GM12864 (cell line): ENCODE data around the gene SCMH1.

Source experiments
- DNase-seq: peaks from one replicate; pipeline ENCODE4 v3.0.0-alpha.2; 2011; ENCODE audit warnings: low read depth
- H3K4me3 ChIP-seq: 2 replicates; pipeline ENCODE4 v1.5.1; 2011; ENCODE audit warnings: mild to moderate bottlenecking, low read depth, low read length, control low read depth
- TF ChIP-seq, protein P1 (sequence below): IDR thresholded peaks from 2 replicates; pipeline ENCODE4 v1.5.1; 2011; ENCODE audit warnings: low read depth, mild to moderate bottlenecking, moderate library complexity, low read length, control low read depth, inconsistent platforms; ENCODE audit errors: missing control alignments

Gene SCMH1

DNA sequence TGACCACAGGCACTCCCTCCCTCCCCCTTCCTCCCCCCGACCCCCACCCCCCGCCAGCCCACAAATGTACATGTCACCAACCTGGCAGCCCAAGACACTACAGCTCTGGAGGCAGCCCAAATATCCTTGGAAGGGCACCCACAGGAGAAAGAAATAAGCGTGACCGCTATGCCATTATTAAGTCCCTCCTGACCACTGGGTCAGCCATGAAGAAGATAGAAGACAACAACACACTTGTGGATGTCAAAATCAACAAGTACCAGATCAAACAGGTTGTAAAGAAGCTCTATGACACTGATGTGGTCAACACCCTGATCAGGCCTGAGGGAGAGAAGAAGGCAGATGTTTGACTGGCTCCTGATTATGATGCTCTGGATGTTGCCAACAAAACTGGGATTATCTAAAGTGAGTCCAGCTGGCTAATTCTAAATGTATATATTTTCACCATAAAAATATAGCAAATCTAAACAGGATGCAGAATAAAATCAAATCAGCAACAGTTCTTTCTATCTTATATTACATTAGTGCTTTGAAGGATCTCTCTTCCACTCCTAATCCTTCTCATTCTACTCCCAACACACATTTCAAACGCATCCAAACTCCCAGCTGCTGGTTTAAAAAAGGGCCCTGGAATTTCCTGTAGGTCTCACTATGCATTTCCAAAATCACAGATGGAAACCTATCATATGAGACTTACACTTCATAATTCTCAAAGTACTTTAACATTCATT, 143.2 kb downstream of the SCMH1 start:
- H3K4me3 ChIP-seq = no peak overlapping the region
- TF ChIP-seq, protein P1, sequence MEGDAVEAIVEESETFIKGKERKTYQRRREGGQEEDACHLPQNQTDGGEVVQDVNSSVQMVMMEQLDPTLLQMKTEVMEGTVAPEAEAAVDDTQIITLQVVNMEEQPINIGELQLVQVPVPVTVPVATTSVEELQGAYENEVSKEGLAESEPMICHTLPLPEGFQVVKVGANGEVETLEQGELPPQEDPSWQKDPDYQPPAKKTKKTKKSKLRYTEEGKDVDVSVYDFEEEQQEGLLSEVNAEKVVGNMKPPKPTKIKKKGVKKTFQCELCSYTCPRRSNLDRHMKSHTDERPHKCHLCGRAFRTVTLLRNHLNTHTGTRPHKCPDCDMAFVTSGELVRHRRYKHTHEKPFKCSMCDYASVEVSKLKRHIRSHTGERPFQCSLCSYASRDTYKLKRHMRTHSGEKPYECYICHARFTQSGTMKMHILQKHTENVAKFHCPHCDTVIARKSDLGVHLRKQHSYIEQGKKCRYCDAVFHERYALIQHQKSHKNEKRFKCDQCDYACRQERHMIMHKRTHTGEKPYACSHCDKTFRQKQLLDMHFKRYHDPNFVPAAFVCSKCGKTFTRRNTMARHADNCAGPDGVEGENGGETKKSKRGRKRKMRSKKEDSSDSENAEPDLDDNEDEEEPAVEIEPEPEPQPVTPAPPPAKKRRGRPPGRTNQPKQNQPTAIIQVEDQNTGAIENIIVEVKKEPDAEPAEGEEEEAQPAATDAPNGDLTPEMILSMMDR = no peak
- DNase-seq = no peak

DNA sequence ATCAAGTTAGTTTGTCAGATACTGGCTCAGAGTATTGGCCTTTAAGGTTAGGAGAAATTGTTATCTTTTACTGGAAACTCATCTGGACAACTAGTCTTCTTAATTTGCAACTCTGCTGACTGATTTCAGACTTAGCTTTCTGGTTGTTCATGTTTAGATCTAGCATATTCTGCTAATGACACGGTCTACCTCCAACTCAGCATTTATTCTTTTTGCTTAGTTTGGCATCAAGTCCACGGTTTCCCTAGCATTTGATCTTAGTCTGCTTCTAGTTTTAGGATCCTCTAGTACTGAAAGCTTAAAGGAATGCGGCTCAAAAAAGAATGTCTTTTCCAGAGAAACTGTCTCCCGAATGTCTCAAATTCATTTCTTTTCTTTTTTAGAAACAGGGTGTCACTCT, 145.0 kb downstream of the SCMH1 start:
- no peak for DNase-seq
- TF ChIP-seq, protein P1 = no peak
- H3K4me3 ChIP-seq = no peak overlapping the region

DNA sequence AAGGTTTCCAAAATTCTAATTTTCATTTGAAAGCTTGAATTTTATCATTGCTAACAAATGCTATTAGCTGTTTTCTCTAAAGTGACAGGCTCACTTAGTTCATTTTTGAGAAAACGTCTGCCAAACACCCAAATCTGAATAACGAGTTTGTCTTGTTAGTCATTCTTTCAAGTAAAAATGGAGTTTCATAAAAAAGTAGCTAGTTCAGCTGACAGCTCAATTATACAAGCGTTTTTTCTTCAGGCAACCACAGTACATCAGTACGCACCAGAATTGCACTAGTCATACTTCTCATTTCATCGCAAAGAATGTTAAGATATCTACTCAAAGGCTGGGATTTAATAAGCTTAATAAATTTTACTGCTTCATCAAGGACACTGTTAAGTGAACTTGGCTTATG, 148.3 kb downstream of the SCMH1 start:
- TF ChIP-seq, protein P1 = no peak
- no peak for DNase-seq
- no peak overlapping the region for H3K4me3 ChIP-seq

DNA sequence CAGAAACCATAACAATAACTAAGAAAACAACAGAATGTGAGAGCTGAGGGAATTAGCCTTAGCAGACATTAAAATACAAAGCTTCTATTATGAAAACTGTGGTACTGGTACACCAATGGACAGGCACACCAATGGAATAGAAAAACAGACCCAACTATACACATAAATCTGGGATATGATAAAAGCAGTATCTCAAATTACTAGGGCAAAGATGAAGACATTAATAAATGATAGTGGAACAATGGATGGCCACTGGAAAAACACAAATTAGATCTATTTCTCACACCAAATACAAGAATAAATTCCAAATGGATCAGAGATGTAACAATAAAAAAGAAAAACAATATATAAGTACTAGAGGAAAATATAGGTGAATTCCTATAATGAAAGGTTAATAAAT, 155.2 kb downstream of the SCMH1 start:
- no peak for DNase-seq
- TF ChIP-seq, protein P1 = no peak
- no peak overlapping the region for H3K4me3 ChIP-seq

DNA sequence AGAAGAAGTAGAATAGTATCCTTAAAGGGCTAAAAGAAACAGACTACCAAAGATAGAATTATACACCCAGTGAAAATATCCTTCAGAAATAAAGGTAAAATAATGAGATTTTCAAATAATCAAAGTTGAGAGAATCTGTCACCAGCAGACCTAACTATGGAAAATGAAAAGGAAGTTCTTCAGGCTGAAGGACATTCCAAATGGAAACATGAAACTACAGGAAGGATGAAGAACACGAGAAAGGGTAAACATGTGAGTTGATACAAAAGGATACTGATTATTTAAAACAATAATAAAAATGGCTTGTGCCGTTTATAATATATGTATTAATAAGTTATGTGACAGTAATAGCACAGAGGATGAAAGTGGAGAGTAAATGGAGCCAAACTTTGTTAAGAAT, 163.5 kb downstream of the SCMH1 start:
- TF ChIP-seq, protein P1 = no peak
- no peak overlapping the region for H3K4me3 ChIP-seq
- no peak for DNase-seq

DNA sequence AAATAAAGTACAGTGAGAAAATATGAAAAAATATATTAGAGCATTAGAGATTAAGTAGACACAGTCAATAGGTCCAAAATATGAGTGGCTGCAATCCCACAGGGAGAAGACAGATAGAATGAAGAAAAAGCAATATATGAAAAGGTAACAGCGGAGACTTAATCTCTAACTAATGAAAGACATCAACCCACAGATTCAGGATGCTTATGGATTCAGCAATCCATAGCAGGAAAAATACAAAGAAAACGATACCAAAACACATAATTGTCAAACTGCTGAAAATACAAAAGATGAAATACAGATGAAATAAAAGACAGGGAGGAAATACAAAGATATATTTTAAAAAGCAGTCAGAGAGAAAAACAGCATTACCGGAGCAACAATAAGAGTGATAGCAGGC, 163.9 kb downstream of the SCMH1 start:
- H3K4me3 ChIP-seq = no peak overlapping the region
- TF ChIP-seq, protein P1 = no peak
- DNase-seq = no peak

DNA sequence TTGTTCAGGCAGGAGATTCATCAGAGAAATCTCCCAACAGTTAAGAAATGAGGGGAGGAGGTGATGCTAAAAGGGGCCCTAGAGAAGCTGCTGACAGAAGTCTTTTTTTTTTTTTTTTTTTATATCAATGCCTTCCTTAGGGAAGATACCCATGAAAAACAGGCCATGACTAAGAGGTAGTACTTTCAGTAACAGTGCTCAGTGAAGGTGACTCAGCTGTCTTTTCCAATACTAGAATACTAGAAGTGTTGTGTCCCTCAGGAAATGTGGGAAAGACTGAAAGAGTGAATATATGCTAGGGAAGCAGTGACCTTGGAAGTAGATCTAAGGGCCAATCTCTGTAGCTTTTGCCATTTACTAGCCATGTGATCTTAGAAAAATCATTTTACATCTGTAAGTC, 168.1 kb downstream of the SCMH1 start:
- TF ChIP-seq, protein P1 = no peak
- no peak overlapping the region for H3K4me3 ChIP-seq
- DNase-seq = no peak
